Nephron progenitor cell (in vitro differentiated cells): Measurements from ENCODE around the gene SLC6A11.

Experiments used
- DNase-seq: peaks from one replicate; pipeline ENCODE4 v3.0.0; 2021
- H3K27ac Mint-ChIP-seq: 2 replicates; pipeline ENCODE4 v1.8.0; 2021; ENCODE audit warnings: mild to moderate bottlenecking, moderate library complexity, mixed read lengths
- H3K27me3 Mint-ChIP-seq: 2 replicates; pipeline ENCODE4 v1.8.0; 2021; ENCODE audit warnings: mild to moderate bottlenecking, low read depth, mixed read lengths; ENCODE audit not compliant: poor library complexity
- H3K36me3 Mint-ChIP-seq: 2 replicates; pipeline ENCODE4 v1.8.0; 2021; ENCODE audit warnings: low read depth, mixed read lengths
- H3K4me1 Mint-ChIP-seq: 2 replicates; pipeline ENCODE4 v1.8.0; 2021; ENCODE audit warnings: mixed read lengths
- H3K4me3 Mint-ChIP-seq: 2 replicates; pipeline ENCODE4 v1.8.0; 2021; ENCODE audit warnings: mild to moderate bottlenecking, moderate library complexity, mixed read lengths
- H3K9me3 Mint-ChIP-seq: 2 replicates; pipeline ENCODE4 v1.8.0; 2021; ENCODE audit warnings: mild to moderate bottlenecking, moderate library complexity, mixed read lengths
- CTCF ChIP-seq: fragments of 200-600 bp; sonication (generic); IDR thresholded peaks from 2 replicates; pipeline ENCODE4 v1.5.0; 2021; ENCODE audit warnings: antibody characterized with exemption

Gene SLC6A11

GRCh38 chr3:10883478-10884234, 67.6 kb downstream of the SLC6A11 start:
- H3K36me3 Mint-ChIP-seq: no peaks in the 10 kb centered on the region
- H3K4me1 Mint-ChIP-seq: no peaks in the 10 kb centered on the region
- no peak overlapping the region for H3K4me3 Mint-ChIP-seq
- H3K9me3 Mint-ChIP-seq: no peaks in the 10 kb centered on the region
- TF ChIP-seq CTCF: peak; percentile 43
- peak; percentile 36 for DNase-seq
- no peak overlapping the region for H3K27ac Mint-ChIP-seq
- peaks cover 50% of the 10 kb centered on the region for H3K27me3 Mint-ChIP-seq

- H3K27me3 Mint-ChIP-seq: peaks cover 47% of the 10 kb centered on the region
- no peak for DNase-seq
- TF ChIP-seq CTCF: no peak
- no peak overlapping the region for H3K27ac Mint-ChIP-seq
- no peak overlapping the region for H3K4me3 Mint-ChIP-seq
- H3K36me3 Mint-ChIP-seq: no peaks in the 10 kb centered on the region
- H3K4me1 Mint-ChIP-seq: no peaks in the 10 kb centered on the region
- peaks cover 17% of the 10 kb centered on the region for H3K9me3 Mint-ChIP-seq
Measured at GRCh38 chr3:10887015-10887414, 71.0 kb downstream of the SLC6A11 start.

- H3K36me3 Mint-ChIP-seq: no peaks in the 10 kb centered on the region
- peaks cover 42% of the 10 kb centered on the region for H3K27me3 Mint-ChIP-seq
- no peak overlapping the region for H3K27ac Mint-ChIP-seq
- no peak overlapping the region for H3K4me3 Mint-ChIP-seq
- no peak for TF ChIP-seq CTCF
- H3K4me1 Mint-ChIP-seq: no peaks in the 10 kb centered on the region
- DNase-seq: no peak
- H3K9me3 Mint-ChIP-seq: peaks cover 17% of the 10 kb centered on the region
Measured at GRCh38 chr3:10888518-10889090, 72.6 kb downstream of the SLC6A11 start.

GRCh38 chr3:10889206-10889960, 73.4 kb downstream of the SLC6A11 start:
- H3K4me1 Mint-ChIP-seq: no peaks in the 10 kb centered on the region
- H3K4me3 Mint-ChIP-seq: no peak overlapping the region
- DNase-seq: no peak
- H3K27me3 Mint-ChIP-seq: peaks cover 42% of the 10 kb centered on the region
- H3K27ac Mint-ChIP-seq: no peak overlapping the region
- H3K9me3 Mint-ChIP-seq: peaks cover 17% of the 10 kb centered on the region
- no peak for TF ChIP-seq CTCF
- H3K36me3 Mint-ChIP-seq: no peaks in the 10 kb centered on the region

- Mint-ChIP-seq H3K27me3 (peaks cover 38% of the 10 kb centered on the region), H3K36me3 (no peaks in the 10 kb centered on the region), H3K4me3 (no peak overlapping the region), H3K4me1 (no peaks in the 10 kb centered on the region), H3K27ac (no peak overlapping the region), H3K9me3 (peaks cover 17% of the 10 kb centered on the region)
- no peak for TF ChIP-seq CTCF
- no peak for DNase-seq
Measured at GRCh38 chr3:10890665-10891064, 74.6 kb downstream of the SLC6A11 start.
